Panc1 (cell line): ENCODE measurements around the gene TRA2A. TPM values are rescaled to one million over a fixed set of nuclear protein-coding genes. Genes with fewer than 3 reads are reported as not detected.

Experiments
- ATAC-seq: fragments of 200-7000 bp; cut with Tn5 transposase; 2 replicates; pipeline ENCODE4 v1.9.1; 2020; ENCODE audit warnings: mild to moderate bottlenecking, moderate library complexity
- BruUV-seq: library from RNA; stranded (reverse); fragments of 400-500 nt; replicated peaks from 2 replicates; lab custom pipeline; 2021; lab: Mats Ljungman, UMichigan
- CTCF ChIA-PET: fragments of 300-600 bp; sonication (Branson Sonifier 250); formaldehyde crosslinking; loops from one replicate; lab custom pipeline; 2022; ENCODE audit warnings: antibody characterized with exemption; lab: Charles Lee
- POLR2A ChIA-PET: fragments of 300-600 bp; sonication (Branson Sonifier 250); formaldehyde crosslinking; loops from one replicate; lab custom pipeline; 2022; ENCODE audit warnings: antibody characterized with exemption; lab: Charles Lee
- DNase-seq: peaks from one replicate; pipeline ENCODE4 v3.0.0-alpha.2; 2010; ENCODE audit warnings: low read depth, low spot score
- H3K27ac ChIP-seq: 2 replicates; pipeline ENCODE4 v1.5.1; 2011; ENCODE audit warnings: mild to moderate bottlenecking, low read length, inconsistent platforms
- H3K27me3 ChIP-seq: fragments of 200-500 bp; sonication (Bioruptor generic); 2 replicates; pipeline ENCODE4 v1.6.0; 2014; ENCODE audit warnings: low read length, inconsistent platforms; ENCODE audit not compliant: control insufficient read depth, insufficient read depth
- H3K36me3 ChIP-seq: fragments of 200-500 bp; sonication (Bioruptor generic); 2 replicates; pipeline ENCODE4 v1.5.1; 2014; ENCODE audit warnings: inconsistent platforms, mild to moderate bottlenecking, low read length, moderate library complexity; ENCODE audit not compliant: control insufficient read depth, insufficient read depth
- H3K4me1 ChIP-seq: 2 replicates; pipeline ENCODE4 v1.5.1; 2011; ENCODE audit warnings: inconsistent platforms, mild to moderate bottlenecking, low read length, moderate library complexity; ENCODE audit not compliant: control insufficient read depth, insufficient read depth
- H3K4me3 ChIP-seq, 2 experiments: 2 replicates each; pipeline ENCODE4 v1.5.1; 2011 to 2012; ENCODE audit warnings: low read depth in 2 of 2, low read length in 2 of 2, mild to moderate bottlenecking in 2 of 2, inconsistent platforms in 1 of 2, moderate library complexity in 1 of 2
- H3K9me3 ChIP-seq: fragments of 200-500 bp; sonication (Bioruptor generic); 2 replicates; pipeline ENCODE4 v1.5.1; 2014; ENCODE audit warnings: low read depth, mild to moderate bottlenecking, inconsistent platforms, low read length, moderate library complexity; ENCODE audit not compliant: control insufficient read depth, insufficient read depth
- CTCF ChIP-seq: fragments of 450-650 bp; IDR thresholded peaks from 2 replicates; pipeline ENCODE4 v1.5.1; 2017; ENCODE audit warnings: mild to moderate bottlenecking
- POLR2AphosphoS5 ChIP-seq: IDR thresholded peaks from 2 replicates; pipeline ENCODE4 v1.6.1; 2012; ENCODE audit warnings: mild to moderate bottlenecking, low read depth, low read length, moderate library complexity
- SIN3A ChIP-seq: IDR thresholded peaks from 2 replicates; pipeline ENCODE4 v1.6.1; 2012; ENCODE audit warnings: low read depth, mild to moderate bottlenecking, low read length, moderate library complexity, borderline replicate concordance; ENCODE audit not compliant: insufficient read depth
- TCF7L2 ChIP-seq: IDR thresholded peaks from 2 replicates; pipeline ENCODE4 v1.6.1; 2011; ENCODE audit warnings: mild to moderate bottlenecking, low read depth, low read length, inconsistent platforms
- in situ Hi-C: cut with HindIII; loops from 2 replicates; pipeline ENCODE4 v1.10.0; 2016; ENCODE audit warnings: low sequenced_read_pairs, low pct_unique_long_range_greater_than_20kb
- intact Hi-C: fragments of 100-400 bp; cut with micrococcal nuclease; formaldehyde crosslinking; loops from one replicate; pipeline ENCODE4 v1.10.0; 2022; ENCODE audit not compliant: unreplicated experiment
- total RNA-seq: library from RNA; stranded (reverse); gene quantifications from one replicate; pipeline ENCODE4 v1.2.1, GENCODE V29; 2021; ENCODE audit not compliant: unreplicated experiment
- TF ChIP-seq, protein P1 (sequence below), 2 experiments: IDR thresholded peaks; 2 replicates each; pipeline ENCODE4 v1.6.1; 2011 to 2012; ENCODE audit warnings: low read depth in 2 of 2, control low read depth in 1 of 2, low read length in 1 of 2, mild to moderate bottlenecking in 1 of 2, moderate library complexity in 1 of 2; ENCODE audit not compliant: insufficient read depth in 1 of 2

The TRA2A gene
- total RNA-seq, 1 experiment from 2014 or later, result 106 TPM

DNA sequence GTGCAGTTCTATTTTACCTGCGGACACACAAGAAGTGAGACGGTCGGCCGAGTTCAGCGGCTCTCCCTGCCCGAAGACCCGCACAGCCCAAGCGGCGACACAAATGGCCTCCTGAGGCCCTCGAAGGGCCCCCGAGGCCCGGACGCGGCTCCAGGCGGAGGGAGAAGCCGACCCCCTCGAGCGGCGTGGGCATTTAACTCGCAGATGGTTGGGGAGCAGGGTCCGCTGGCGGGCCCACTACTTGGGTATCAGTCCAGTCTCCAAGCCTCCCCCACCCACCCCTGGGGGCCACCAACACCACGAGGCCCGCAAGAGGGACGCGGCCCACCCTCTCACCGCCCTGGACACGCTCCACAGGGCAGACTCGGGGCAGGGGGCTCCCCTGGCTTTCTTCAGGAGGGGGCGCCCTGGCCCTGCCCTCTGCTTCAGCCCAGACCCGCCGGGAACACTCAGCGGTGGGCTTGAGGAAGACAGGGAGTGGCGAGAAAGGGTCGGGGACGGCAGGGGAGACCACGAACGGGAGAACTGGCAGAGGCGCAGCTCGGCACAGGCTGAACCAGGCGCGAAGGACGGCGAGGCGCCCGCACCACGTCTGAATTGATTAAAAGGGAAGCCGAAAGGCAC lies 63.1 kb downstream of the TRA2A start:
- DNase-seq (no peak), ATAC-seq (no peak)
- POLR2A ChIA-PET, result interaction anchor here (1.0 kb wide), 1 partner anchor 23 kb away, joined by 6 read pairs; no protein-coding TSS in a partner anchor

DNA sequence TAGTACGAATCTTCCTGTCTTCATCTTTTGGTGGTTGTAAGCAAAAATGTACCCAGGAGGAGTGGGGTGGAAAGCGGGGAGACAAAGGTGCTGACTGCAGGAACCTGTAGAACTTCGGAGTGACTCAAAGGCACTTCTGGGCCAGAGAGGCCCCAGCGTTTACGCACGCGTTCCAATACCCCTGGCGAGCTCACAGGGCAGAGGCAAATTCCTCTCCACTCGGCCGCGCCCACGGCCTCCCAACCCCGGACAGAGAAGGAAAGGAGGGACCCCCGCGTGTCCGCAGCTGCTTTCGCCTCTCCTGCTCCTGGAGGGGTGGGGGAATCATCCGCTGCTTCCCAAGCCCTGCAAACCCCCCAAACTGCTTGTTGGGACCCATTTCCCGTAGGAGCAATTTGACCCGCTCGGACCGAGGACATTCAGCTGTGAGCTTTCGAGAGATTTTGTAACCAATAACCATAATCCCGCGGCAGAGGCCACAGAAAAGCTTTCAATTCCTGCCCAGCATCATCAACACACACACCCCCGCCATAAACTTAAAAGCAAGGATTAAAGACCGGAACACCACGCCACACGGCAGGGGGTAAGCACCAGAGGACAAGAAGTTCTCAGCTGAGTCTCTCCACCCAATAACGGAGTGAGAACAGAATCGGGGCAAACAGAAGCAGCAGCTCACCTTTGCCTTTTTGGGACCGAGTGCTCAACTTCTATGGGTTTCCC lies 63.8 kb downstream of the TRA2A start:
- Histone ChIP-seq H3K27me3 (no peaks in the 10 kb centered on the region), H3K27ac (peak overlapping the region; percentile 100), H3K9me3 (no peaks in the 10 kb centered on the region), H3K36me3 (no peaks in the 10 kb centered on the region; the same call in none of the 2 replicates), H3K4me1 (peaks cover 45% of the 10 kb centered on the region), H3K4me3 (peak overlapping the region; percentile 87 to 98)
- CTCF ChIA-PET, result no interaction called here
- TF ChIP-seq SIN3A (peak; percentile 68; the same call in 1 of the 2 replicates), POLR2AphosphoS5 (peak; percentile 20; the same call in 1 of the 2 replicates), TCF7L2 (peak; percentile 77; the same call in 1 of the 2 replicates), CTCF (no peak)
- TF ChIP-seq, protein P1, sequence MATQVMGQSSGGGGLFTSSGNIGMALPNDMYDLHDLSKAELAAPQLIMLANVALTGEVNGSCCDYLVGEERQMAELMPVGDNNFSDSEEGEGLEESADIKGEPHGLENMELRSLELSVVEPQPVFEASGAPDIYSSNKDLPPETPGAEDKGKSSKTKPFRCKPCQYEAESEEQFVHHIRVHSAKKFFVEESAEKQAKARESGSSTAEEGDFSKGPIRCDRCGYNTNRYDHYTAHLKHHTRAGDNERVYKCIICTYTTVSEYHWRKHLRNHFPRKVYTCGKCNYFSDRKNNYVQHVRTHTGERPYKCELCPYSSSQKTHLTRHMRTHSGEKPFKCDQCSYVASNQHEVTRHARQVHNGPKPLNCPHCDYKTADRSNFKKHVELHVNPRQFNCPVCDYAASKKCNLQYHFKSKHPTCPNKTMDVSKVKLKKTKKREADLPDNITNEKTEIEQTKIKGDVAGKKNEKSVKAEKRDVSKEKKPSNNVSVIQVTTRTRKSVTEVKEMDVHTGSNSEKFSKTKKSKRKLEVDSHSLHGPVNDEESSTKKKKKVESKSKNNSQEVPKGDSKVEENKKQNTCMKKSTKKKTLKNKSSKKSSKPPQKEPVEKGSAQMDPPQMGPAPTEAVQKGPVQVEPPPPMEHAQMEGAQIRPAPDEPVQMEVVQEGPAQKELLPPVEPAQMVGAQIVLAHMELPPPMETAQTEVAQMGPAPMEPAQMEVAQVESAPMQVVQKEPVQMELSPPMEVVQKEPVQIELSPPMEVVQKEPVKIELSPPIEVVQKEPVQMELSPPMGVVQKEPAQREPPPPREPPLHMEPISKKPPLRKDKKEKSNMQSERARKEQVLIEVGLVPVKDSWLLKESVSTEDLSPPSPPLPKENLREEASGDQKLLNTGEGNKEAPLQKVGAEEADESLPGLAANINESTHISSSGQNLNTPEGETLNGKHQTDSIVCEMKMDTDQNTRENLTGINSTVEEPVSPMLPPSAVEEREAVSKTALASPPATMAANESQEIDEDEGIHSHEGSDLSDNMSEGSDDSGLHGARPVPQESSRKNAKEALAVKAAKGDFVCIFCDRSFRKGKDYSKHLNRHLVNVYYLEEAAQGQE (IDR thresholded peaks at IDR 0.05; ENCODE audit: insufficient read depth in 1 of 2, low read depth in 2 of 2, low read length in 1 of 2), result no peak
- no TSS peak for BruUV-seq
- in situ Hi-C loops, result no loop called here
- peak; percentile 18; the same call in 1 of the 2 replicates for ATAC-seq
- DNase-seq, result no peak
- POLR2A ChIA-PET, result no interaction called here
- intact Hi-C loops, result no loop called here

More for the DNA sequence above, 63.1 kb downstream of the TRA2A start:
- CTCF ChIA-PET, result no interaction called here
- Histone ChIP-seq H3K27ac (peak overlapping the region; percentile 100), H3K9me3 (no peaks in the 10 kb centered on the region), H3K27me3 (no peaks in the 10 kb centered on the region), H3K4me1 (peaks cover 43% of the 10 kb centered on the region), H3K36me3 (no peaks in the 10 kb centered on the region; the same call in none of the 2 replicates), H3K4me3 (peak overlapping the region; percentile 87 to 98)
- no TSS peak for BruUV-seq
- intact Hi-C loops, result no loop called here
- TF ChIP-seq, protein P1 (IDR thresholded peaks at IDR 0.05; ENCODE audit: insufficient read depth in 1 of 2, low read depth in 2 of 2, low read length in 1 of 2), result no peak
- TF ChIP-seq TCF7L2 (no peak), POLR2AphosphoS5 (no peak), SIN3A (no peak), CTCF (peak; percentile 30; the same call in 1 of the 2 replicates)
- in situ Hi-C loops, result no loop called here
